Testis (tissue), 3 donors: ENCODE measurements around the gene AKR1A1. TPM values are rescaled to one million over a fixed set of nuclear protein-coding genes. Genes with fewer than 3 reads are reported as not detected.

Experiments used
- DNase-seq: peaks from one replicate; pipeline ENCODE4 v3.0.0-alpha.2; 2019
- H3K27ac ChIP-seq, 2 donors: fragments of 200-600 bp; sonication (generic); one replicate each; pipeline ENCODE4 v1.5.1; 2019
- H3K27me3 ChIP-seq: fragments of 200-600 bp; sonication (generic); one replicate; pipeline ENCODE4 v1.5.1; 2019
- H3K36me3 ChIP-seq: fragments of 200-600 bp; sonication (generic); one replicate; pipeline ENCODE4 v1.5.1; 2017; ENCODE audit warnings: low read depth; ENCODE audit errors: missing control alignments
- H3K4me1 ChIP-seq: fragments of 200-600 bp; sonication (generic); one replicate; pipeline ENCODE4 v1.5.1; 2019
- H3K4me3 ChIP-seq, 2 donors: fragments of 200-600 bp; sonication (generic); one replicate each; pipeline ENCODE4 v1.5.1; 2017 to 2019
- H3K9me3 ChIP-seq: fragments of 200-600 bp; sonication (generic); one replicate; pipeline ENCODE4 v1.5.1; 2017
- POLR2A ChIP-seq: fragments of 450-650 bp; IDR thresholded peaks from one replicate; pipeline ENCODE4 v1.6.1; 2017; ENCODE audit warnings: antibody characterized with exemption, mild to moderate bottlenecking, moderate library complexity
- WGBS, 2 donors: methylation state at CpG; one replicate each; pipeline ENCODE4 v1.1.5; 2018; 5-methylcytosine and 5-hydroxymethylcytosine counted together
- intact Hi-C: fragments of 100-400 bp; cut with DNase I; formaldehyde crosslinking; loops from one replicate; pipeline ENCODE4 v1.15.1; 2023; ENCODE audit warnings: low total_unique reads
- polyA plus RNA-seq: library from polyadenylated mRNA; stranded (reverse); fragments of 350-450 nt; fragmentation: Illumina TruSeq; extraction: RNeasy Lipid Tissue Mini Kit (QIAGEN cat#74804); gene quantifications from one replicate; pipeline ENCODE4 v1.2.3, GENCODE V29; 2014; ENCODE audit warnings: low read depth, low replicate concordance; ENCODE audit not compliant: insufficient read depth
- total RNA-seq, 2 donors: library from RNA; depleted of rRNA; stranded (reverse); fragments of >200 nt; gene quantifications; one replicate each; pipeline ENCODE4 v1.2.3, GENCODE V29; 2016
- TF ChIP-seq, protein P1 (sequence below), 3 experiments: fragments of 450-650 bp in 2 of 3; fragments of 200-600 bp in 1 of 3; sonication (generic) in 1 of 3; IDR thresholded peaks; one replicate each; pipeline ENCODE4 v1.5.1; 2016 to 2019; ENCODE audit warnings: antibody characterized with exemption in 3 of 3, mild to moderate bottlenecking in 2 of 3, moderate library complexity in 1 of 3

The AKR1A1 gene
- total and polyA plus RNA-seq, 3 donors from 2014 or later = 51.1 to 63.7 (median 60.1) TPM

- H3K36me3 ChIP-seq = no peaks in the 10 kb centered on the region
- no peaks in the 10 kb centered on the region for H3K4me1 ChIP-seq
- H3K27ac ChIP-seq = no peak overlapping the region
- intact Hi-C loops = loop anchor here (10.0 kb wide), 1 partner anchor 55 kb away; no protein-coding TSS in a partner anchor
- TF ChIP-seq POLR2A = no peak
- TF ChIP-seq, protein P1, sequence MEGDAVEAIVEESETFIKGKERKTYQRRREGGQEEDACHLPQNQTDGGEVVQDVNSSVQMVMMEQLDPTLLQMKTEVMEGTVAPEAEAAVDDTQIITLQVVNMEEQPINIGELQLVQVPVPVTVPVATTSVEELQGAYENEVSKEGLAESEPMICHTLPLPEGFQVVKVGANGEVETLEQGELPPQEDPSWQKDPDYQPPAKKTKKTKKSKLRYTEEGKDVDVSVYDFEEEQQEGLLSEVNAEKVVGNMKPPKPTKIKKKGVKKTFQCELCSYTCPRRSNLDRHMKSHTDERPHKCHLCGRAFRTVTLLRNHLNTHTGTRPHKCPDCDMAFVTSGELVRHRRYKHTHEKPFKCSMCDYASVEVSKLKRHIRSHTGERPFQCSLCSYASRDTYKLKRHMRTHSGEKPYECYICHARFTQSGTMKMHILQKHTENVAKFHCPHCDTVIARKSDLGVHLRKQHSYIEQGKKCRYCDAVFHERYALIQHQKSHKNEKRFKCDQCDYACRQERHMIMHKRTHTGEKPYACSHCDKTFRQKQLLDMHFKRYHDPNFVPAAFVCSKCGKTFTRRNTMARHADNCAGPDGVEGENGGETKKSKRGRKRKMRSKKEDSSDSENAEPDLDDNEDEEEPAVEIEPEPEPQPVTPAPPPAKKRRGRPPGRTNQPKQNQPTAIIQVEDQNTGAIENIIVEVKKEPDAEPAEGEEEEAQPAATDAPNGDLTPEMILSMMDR (IDR thresholded peaks at IDR 0.05) = no peak
- H3K27me3 ChIP-seq = no peaks in the 10 kb centered on the region
- no peaks in the 10 kb centered on the region for H3K9me3 ChIP-seq
- no peak overlapping the region for H3K4me3 ChIP-seq
- WGBS, 2 donors = 32 to 66% methylated on average over 4 of the region's 4 CpGs
- no peak for DNase-seq
Observed at GRCh38 chr1:45569571-45569961, 18.9 kb downstream of the AKR1A1 start.

- DNase-seq = peak; percentile 75
- H3K27ac ChIP-seq = no peak overlapping the region
- no peaks in the 10 kb centered on the region for H3K27me3 ChIP-seq
- TF ChIP-seq POLR2A = no peak
- TF ChIP-seq, protein P1 (IDR thresholded peaks at IDR 0.05) = peak; percentile 88 to 99 (median 93)
- intact Hi-C loops = loop anchor here (10.0 kb wide), 1 partner anchor 55 kb away; no protein-coding TSS in a partner anchor
- 13 to 21% methylated on average over 8 of the region's 8 CpGs for WGBS, 2 donors
- H3K4me3 ChIP-seq = no peak overlapping the region
- no peaks in the 10 kb centered on the region for H3K9me3 ChIP-seq
- no peaks in the 10 kb centered on the region for H3K4me1 ChIP-seq
- H3K36me3 ChIP-seq = no peaks in the 10 kb centered on the region
Observed at GRCh38 chr1:45569962-45570581, 19.4 kb downstream of the AKR1A1 start.

GRCh38 chr1:45570631-45571030, 20.0 kb downstream of the AKR1A1 start:
- no peak for DNase-seq
- Histone ChIP-seq H3K4me1 (no peaks in the 10 kb centered on the region), H3K36me3 (no peaks in the 10 kb centered on the region), H3K9me3 (no peaks in the 10 kb centered on the region), H3K27me3 (no peaks in the 10 kb centered on the region), H3K27ac (no peak overlapping the region), H3K4me3 (no peak overlapping the region)
- 85 to 86% methylated on average over 4 of the region's 4 CpGs for WGBS, 2 donors
- no peak for TF ChIP-seq POLR2A
- TF ChIP-seq, protein P1 (IDR thresholded peaks at IDR 0.05) = no peak
- intact Hi-C loops = no loop called here

GRCh38 chr1:45573231-45573804, 22.7 kb downstream of the AKR1A1 start:
- H3K4me1 ChIP-seq = no peaks in the 10 kb centered on the region
- no peak overlapping the region for H3K27ac ChIP-seq
- H3K4me3 ChIP-seq = no peak overlapping the region
- TF ChIP-seq, protein P1 (IDR thresholded peaks at IDR 0.05) = no peak
- no peaks in the 10 kb centered on the region for H3K9me3 ChIP-seq
- intact Hi-C loops = no loop called here
- no peaks in the 10 kb centered on the region for H3K36me3 ChIP-seq
- no peak for DNase-seq
- WGBS, 2 donors = 71 to 82% methylated on average over 3 of the region's 3 CpGs
- no peaks in the 10 kb centered on the region for H3K27me3 ChIP-seq
